Measurements from ENCODE around the gene SIT1.

DNA sequence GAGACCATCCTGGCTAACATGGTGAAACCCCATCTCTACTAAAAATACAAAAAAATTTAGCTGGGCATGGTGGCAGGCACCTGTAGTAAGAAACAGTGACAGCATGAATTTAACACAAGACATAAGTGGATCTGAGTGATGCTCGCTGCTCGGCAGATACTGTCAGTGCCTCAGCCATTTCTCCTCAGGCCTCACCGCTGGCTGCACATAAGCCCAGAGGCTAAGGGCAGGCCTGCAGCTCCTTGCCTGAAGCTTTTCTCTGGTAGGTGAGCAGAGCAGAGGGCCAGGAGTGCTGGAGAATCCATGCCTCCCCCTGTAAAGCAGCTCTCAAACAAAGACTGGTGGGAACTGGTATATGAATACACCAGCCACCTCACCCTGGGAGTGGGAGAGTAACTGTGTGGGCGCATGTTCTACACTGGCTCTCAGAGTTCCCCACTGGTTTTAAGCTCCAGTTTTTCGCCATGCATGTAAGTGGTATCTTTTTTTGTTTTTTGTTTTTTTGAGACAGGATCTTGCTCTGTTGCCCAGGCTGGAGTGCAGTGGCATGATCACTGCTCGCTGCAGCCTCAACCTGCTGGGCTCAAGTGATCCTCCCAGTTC is 22.2 kb downstream of the SIT1 start:
- TF ChIP-seq, protein P1, sequence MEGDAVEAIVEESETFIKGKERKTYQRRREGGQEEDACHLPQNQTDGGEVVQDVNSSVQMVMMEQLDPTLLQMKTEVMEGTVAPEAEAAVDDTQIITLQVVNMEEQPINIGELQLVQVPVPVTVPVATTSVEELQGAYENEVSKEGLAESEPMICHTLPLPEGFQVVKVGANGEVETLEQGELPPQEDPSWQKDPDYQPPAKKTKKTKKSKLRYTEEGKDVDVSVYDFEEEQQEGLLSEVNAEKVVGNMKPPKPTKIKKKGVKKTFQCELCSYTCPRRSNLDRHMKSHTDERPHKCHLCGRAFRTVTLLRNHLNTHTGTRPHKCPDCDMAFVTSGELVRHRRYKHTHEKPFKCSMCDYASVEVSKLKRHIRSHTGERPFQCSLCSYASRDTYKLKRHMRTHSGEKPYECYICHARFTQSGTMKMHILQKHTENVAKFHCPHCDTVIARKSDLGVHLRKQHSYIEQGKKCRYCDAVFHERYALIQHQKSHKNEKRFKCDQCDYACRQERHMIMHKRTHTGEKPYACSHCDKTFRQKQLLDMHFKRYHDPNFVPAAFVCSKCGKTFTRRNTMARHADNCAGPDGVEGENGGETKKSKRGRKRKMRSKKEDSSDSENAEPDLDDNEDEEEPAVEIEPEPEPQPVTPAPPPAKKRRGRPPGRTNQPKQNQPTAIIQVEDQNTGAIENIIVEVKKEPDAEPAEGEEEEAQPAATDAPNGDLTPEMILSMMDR (conservative IDR thresholded peaks at IDR 0.05; ENCODE audit: low read length): no peak
- no peak for TF ChIP-seq EZH2phosphoT487 (IDR thresholded peaks at IDR 0.05; ENCODE audit: borderline replicate concordance)
